Ammon's horn (tissue), 1 donor: ENCODE results near the gene ACTR1A.
"Not testable (repeated sequence)": the region's sequence is repeated elsewhere in the genome, so short reads cannot be mapped to it uniquely, and the experiment has no call there.

Source experiments
- DNase-seq: peaks from one replicate; pipeline ENCODE4 v3.0.0-alpha.2; 2016; ENCODE audit warnings: low spot score

The ACTR1A gene

GRCh38 chr10:102484021-102484420 is 18.5 kb downstream of the ACTR1A start:
- DNase-seq = no peak

DNA sequence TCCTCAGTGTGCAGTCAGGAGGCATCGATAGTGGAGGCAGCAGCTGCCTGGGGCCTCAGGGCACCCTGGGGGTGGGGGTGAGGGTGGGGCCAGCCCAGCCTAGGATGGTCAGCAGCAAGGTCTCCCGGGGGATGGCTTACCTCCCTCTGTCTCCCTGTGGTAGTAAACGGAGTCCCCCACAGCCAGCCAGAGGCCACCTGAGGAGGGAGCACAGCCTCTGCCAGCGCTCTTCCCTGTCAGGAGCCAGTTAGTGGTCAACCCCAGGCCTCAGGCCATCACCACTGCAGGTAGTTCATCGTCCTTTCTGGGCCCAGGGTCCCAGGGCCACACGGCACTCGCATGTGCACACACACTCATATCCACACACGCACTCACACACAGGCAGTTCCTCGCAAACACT is 22.1 kb downstream of the ACTR1A start:
- no peak for DNase-seq

DNA sequence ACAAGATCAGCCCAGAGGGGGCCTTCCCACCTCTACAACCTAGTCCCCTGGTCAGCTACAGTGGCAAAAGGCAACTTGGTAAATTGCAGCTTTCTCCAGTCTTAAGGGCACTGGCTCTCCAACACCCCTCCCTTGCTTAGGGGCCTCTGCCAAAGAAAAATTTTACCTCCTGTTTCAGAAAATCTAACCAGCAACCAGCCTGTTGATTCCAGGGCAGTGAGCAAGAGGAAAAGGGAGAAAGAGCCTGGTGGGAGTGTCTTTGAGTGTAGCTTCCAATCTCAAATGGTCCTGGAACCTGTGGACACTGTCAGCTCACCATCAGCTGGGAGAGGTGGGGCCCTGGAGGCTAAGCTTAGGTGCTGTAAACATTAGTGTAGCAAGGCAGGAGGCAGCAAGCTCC is 22.9 kb downstream of the ACTR1A start:
- DNase-seq = no peak

DNA sequence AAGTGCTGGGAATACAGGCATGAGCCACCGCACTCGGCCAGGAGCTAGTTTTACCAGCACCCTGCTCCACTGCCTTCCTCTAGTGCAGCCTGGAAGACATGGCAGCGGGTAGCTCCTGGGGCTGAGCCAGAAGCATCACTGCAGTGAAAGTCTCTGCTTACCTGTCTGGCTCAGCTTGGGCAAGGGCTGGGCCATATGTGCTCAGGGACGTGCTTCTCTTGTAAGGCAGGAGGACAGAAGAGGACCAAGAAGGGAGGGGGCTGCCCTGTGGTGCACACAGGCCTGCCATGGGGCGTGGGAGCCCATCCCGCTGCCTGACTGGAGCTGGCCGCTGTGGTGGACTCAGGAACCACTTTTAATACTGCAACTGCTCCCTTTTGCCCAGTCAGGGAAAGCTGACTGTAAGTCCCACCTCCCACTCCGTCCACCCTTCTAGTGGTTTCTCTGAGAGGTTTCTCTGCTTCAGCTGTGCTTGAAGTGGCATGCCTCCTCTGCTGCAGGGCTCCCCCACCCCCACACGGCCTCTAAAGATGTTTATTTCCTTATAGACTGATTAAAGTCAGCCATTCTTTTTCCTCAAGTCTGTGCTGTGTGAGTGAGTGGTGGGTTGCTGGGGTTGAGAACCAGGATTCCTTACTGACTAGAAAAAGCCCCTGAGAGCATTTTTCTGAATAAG is 25.9 kb downstream of the ACTR1A start:
- DNase-seq = no peak

- DNase-seq = no peak
Measured at GRCh38 chr10:102475451-102476040, 27.0 kb downstream of the ACTR1A start.

GRCh38 chr10:102473445-102474331 is 28.8 kb downstream of the ACTR1A start:
- no peak for DNase-seq

- no peak for DNase-seq
Measured at GRCh38 chr10:102470579-102471546, 31.6 kb downstream of the ACTR1A start.

DNA sequence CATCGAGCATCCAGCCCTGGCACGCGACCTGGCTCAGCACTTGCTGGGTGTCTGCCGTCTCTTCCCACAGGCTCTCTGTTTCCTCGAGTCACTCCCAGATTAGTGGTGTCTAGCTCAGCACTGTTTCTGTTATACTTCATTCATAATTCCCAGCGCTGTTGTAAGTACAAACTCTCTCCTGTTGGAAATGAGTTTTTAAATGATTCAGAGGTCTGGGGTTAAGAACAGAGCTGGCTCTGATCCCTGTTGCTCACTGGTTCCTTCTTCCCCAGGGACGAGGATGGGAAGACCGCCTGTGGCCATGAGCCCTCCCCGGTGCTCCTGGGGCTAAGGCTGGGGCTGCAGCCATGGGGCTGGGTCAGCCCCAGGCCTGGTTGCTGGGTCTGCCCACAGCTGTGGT is 33.8 kb downstream of the ACTR1A start:
- no peak for DNase-seq

DNA sequence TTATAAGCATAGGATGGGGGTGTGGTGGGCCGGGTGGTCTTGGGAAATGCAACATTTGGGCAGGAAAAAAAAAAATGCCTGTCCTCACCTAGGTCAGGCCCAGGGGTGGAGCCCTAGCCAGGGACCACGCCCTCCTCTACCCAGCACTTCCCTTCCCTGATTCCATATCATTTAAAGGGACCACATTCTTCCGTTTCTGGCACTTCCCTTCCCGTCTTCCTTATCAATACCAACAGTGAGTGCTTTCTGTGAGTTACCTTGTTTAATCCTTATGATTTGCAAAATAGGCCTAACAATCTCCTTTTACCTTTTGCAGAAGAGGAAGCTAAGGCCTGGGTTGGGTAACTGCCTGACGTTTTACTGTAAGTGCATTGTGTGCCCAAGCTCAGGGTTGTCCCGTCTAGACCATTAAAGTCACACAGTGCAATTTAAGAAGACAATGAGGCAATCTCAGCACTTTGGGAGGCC is 34.5 kb downstream of the ACTR1A start:
- DNase-seq = no peak

DNA sequence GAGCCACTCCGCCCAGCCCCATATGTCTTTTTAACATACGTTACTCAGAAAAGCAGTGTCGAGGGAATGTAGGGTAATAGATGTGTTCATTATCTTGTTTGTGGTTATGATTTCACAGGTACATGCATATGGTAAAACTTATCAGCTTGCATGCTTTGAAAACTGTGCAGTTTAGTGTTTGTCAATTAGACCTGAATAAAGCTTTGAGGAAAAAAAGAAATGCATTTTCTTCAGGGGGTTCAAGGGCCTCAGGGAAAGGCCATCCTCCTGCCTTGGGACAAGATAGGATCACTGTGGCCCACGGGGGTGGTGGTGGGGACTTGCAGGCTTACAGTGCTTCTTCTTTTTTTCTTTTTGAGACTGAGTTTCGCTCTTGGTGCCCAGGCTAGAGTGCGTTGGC is 35.2 kb downstream of the ACTR1A start:
- DNase-seq = no peak

DNA sequence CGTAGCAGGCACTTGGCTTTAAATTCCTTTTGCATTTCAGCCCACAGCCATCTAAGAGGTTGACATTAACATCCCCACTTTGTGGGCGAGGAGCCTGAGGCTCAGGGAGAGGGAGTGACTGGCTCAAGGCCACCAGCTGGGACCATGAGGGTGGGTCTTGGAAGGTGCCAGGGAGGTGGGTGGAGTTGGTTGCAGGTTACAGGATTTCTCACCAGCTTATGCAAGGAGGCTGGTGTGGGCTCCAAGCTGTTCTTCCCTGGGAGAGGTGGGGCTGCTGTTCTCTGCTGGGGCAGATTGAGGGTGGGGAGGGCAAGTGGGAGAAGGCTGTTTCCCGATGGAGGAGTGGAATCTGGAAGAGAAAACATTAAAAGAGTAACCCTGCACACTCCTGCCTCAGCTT is 37.0 kb downstream of the ACTR1A start:
- DNase-seq = no peak

DNA sequence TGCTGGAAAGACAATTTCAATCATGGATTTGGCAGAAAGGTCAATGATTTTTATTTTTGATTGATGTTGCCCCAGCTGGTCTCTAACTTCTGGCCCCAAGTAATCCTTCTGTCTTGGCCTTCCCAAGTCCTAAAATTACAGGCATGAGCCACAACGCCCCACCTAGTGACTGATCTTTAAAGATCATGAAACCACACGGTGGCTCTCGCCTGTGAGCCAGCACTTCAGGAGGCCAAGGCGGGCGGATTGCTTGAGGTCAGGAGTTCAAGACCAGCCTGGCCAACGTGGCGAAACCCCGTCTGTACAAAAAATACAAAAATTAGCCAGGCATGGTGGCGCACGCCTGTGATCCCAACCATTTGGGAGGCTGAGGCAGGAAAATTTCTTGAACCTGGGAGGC is 38.5 kb downstream of the ACTR1A start:
- DNase-seq = no peak

DNA sequence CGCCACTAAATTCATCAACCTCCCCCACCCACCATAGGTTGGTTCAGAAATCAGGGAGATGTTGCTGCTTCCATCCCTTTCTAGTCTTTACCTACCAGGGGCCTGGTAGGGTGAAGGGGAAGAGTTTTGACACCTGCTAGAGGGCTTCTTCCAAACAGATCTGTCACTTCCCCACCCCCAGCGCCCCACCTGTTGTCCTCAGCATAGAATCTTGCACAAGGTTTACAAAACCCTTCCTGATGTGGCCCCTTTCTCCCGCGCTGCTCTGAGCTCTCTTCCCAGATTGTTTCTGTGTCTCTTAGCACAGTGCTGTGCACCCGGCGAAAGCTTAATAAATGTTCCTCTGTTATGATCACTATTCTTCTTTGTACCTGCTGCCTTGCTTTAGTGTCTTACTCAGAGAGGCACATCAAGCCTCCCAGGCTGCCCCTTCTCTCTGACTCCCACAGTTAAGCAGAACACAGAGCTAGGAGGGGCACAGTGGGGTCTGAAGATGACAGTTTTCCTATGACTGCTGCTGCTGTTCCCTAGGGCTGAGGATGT is 39.9 kb downstream of the ACTR1A start:
- DNase-seq = no peak

DNA sequence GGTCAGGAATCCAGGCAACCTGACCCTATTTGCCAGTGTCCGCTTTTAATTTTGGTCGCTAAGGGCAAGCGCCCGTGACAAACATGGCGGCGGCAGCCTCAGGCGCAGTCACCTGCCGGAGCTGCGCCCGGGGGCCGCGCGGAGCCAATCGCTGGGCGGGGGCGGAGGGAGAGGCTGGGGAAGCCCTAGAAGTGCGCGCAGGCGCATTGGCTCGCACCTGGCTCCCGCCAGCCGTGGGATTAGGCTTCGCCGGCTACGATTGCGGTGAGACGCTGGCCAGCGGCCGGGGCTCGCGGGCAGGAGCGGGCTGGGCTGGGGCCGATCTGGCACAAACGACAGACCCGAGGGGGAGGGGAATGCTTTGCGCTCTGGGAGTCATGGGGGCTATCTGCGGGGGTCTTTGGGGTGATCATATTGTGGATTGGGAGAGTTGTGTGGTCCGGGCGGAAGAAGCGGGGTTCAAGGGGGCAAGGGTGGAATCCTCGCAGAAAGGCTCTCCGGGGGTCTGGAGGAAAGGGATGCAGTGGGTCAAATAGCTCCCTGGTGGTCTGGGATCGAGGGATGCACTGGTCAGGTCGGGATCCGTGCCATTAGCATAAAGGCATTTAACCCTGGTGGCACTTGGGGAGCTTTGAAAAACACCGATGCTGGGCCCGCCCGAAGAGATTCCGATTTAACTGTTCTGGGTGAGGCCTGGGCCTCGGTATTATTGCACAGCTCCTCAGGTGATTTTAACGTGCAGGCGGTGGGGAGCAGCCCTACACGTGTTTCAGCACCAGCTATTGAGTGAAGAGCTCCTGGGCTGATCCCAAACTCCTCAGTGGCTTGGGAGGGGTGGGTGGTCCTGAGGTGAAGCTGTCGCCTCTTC is 41.1 kb downstream of the ACTR1A start:
- peak; percentile 91 for DNase-seq

- DNase-seq = no peak
Measured at GRCh38 chr10:102460836-102461186, 41.7 kb downstream of the ACTR1A start.

DNA sequence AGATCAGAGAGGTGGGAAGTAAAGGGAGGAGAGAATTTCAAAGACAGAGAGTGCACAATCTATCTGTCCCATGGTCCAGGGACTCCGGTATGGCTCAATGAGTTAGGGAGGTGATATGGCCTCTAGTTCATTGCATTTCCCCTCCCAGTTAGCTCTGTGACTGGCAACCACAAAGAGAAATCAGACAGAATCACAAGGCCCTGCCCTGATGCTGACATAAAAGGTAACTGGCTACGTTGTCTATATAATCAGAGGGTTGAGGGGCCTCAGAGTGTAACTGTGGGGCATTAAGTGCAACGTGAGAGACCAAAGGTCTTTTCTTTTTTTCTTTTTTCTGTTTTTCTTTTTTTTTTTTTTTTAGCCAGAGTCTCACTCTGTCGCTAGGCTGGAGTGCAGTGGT is 43.9 kb downstream of the ACTR1A start:
- no peak for DNase-seq

GRCh38 chr10:102457591-102458150 is 44.8 kb downstream of the ACTR1A start:
- no peak for DNase-seq

DNA sequence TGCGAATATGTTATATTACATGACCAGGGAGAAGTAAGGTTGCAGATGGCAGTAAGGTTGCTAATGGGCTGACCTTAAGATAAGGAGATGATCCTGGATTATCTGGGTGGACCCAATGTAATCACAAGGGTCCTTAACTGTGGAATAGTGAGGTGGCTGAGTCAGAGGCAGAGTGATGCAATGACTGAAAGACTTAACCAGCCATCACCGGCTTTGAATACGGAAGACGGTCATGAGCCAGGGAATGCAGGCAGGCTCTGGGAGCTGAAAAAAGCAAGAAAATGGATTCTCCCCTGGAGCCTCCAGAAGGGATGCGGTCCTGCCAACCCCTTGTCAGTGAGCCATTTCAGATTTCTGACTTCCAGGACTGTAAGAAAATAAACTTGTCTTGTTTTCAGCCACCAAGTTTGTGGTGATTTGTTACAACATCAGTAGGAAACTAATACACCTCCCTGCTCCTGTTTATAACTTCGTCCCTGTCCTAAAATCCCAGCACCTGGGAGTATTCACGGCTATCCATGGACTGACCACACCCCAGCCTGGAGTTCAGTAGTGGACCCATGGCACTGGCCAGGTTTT is 46.5 kb downstream of the ACTR1A start:
- DNase-seq = no peak

DNA sequence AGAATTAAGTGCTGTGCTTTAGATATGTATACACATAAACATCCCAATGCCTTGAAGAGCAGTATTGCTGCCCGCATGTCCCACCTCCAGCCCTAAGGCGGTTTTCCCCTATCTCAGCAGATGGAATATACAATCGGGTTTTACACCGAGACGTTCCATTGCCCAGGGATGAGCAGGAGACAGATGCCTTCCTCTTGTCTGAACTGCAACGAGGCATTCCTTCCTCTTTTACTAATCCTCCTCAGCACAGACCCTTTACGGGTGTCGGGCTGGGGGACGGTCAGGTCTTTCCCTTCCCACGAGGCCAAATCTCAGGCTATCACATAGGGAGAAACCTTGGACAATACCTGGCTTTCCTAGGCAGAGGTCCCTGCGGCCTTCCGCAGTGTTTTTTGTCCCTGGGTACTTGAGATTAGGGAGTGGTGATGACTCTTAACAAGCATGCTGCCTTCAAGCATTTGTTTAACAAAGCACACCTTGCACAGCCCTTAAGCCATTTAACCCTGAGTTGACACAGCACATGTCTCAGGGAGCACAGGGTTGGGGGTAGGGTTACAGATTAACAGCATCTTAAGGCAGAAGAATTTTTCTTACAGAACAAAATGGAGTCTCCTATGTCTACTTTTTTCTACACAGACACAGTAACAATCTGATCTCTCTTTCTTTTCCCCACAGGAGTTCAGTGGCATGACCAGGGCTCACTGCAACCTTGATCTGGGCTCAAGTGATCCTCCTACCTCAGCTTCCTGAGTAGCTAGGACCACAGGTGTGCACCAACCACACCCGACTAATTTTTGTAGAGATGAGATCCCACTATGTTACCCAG is 47.6 kb downstream of the ACTR1A start:
- not testable (repeated sequence) for DNase-seq
